ENCODE measurements around the gene EPS15.

The EPS15 gene

GRCh38 chr1:51385776-51386175, 133.3 kb downstream of the EPS15 start:
- DNase-seq (ENCODE audit: extremely low read depth, low read depth), result no peak
- no peak overlapping the region for H3K4me3 ChIP-seq (replicated peaks; ENCODE audit: low read depth, low read length)
- TF ChIP-seq CTCF (IDR thresholded peaks at IDR 0.05; ENCODE audit: low read depth, low read length, missing control alignments), result no peak

GRCh38 chr1:51381964-51382363, 137.1 kb downstream of the EPS15 start:
- no peak for TF ChIP-seq CTCF (IDR thresholded peaks at IDR 0.05; ENCODE audit: low read depth, low read length, missing control alignments)
- DNase-seq (ENCODE audit: extremely low read depth, low read depth), result no peak

GRCh38 chr1:51380936-51381335, 138.1 kb downstream of the EPS15 start:
- no peak for TF ChIP-seq CTCF (IDR thresholded peaks at IDR 0.05; ENCODE audit: low read depth, low read length, missing control alignments)
- DNase-seq (ENCODE audit: extremely low read depth, low read depth), result no peak
- H3K4me3 ChIP-seq (replicated peaks; ENCODE audit: low read depth, low read length), result no peak overlapping the region

More at GRCh38 chr1:51381964-51382363, 137.1 kb downstream of the EPS15 start:
- H3K4me3 ChIP-seq (replicated peaks; ENCODE audit: low read depth, low read length), result no peak overlapping the region

GRCh38 chr1:51378871-51379270, 140.2 kb downstream of the EPS15 start:
- H3K4me3 ChIP-seq (replicated peaks; ENCODE audit: low read depth, low read length), result no peak overlapping the region
- DNase-seq (ENCODE audit: extremely low read depth, low read depth), result no peak
- TF ChIP-seq CTCF (IDR thresholded peaks at IDR 0.05; ENCODE audit: low read depth, low read length, missing control alignments), result no peak

GRCh38 chr1:51373898-51374297, 145.2 kb downstream of the EPS15 start:
- no peak overlapping the region for H3K4me3 ChIP-seq (replicated peaks; ENCODE audit: low read depth, low read length)
- TF ChIP-seq CTCF (IDR thresholded peaks at IDR 0.05; ENCODE audit: low read depth, low read length, missing control alignments), result no peak
- no peak for DNase-seq (ENCODE audit: extremely low read depth, low read depth)

- H3K4me3 ChIP-seq (replicated peaks; ENCODE audit: low read depth, low read length), result no peak overlapping the region
These were observed 146.5 kb downstream of the EPS15 start for GRCh38 chr1:51372561-51372960.

More at GRCh38 chr1:51372561-51372960, 146.5 kb downstream of the EPS15 start:
- no peak for DNase-seq (ENCODE audit: extremely low read depth, low read depth)
- no peak for TF ChIP-seq CTCF (IDR thresholded peaks at IDR 0.05; ENCODE audit: low read depth, low read length, missing control alignments)
